Measurements from ENCODE around the gene CNPPD1.

The CNPPD1 gene

GRCh38 chr2:219174146-219174545, 2.6 kb downstream of the CNPPD1 start:
- no peaks in the 10 kb centered on the region for H3K27me3 ChIP-seq
- H3K4me1 ChIP-seq (ENCODE audit: control insufficient read depth in 1 of 2, insufficient read depth in 1 of 2, low read depth in 1 of 2, low read length in 1 of 2): peaks cover 25 to 36% of the 10 kb centered on the region in 2 experiments
- no peak overlapping the region for H3K27ac ChIP-seq
- H3K9me3 ChIP-seq: no peaks in the 10 kb centered on the region
- H3K36me3 ChIP-seq: peaks cover 36% of the 10 kb centered on the region
- no peak overlapping the region for H3K4me3 ChIP-seq (ENCODE audit: low read depth in 1 of 2, low read length in 1 of 2)
- TF ChIP-seq CTCF (IDR thresholded peaks at IDR 0.05): no peak

- H3K27me3 ChIP-seq: no peaks in the 10 kb centered on the region
- peaks cover 18 to 29% of the 10 kb centered on the region in 2 experiments for H3K4me1 ChIP-seq (ENCODE audit: control insufficient read depth in 1 of 2, insufficient read depth in 1 of 2, low read depth in 1 of 2, low read length in 1 of 2)
- H3K4me3 ChIP-seq (ENCODE audit: low read depth in 1 of 2, low read length in 1 of 2): no peak overlapping the region
- H3K36me3 ChIP-seq: peaks cover 36% of the 10 kb centered on the region
- H3K27ac ChIP-seq: no peak overlapping the region
- H3K9me3 ChIP-seq: no peaks in the 10 kb centered on the region
- no peak for TF ChIP-seq CTCF (IDR thresholded peaks at IDR 0.05)
These were observed 3.5 kb downstream of the CNPPD1 start for GRCh38 chr2:219173176-219173575.

GRCh38 chr2:219172231-219173154, 4.2 kb downstream of the CNPPD1 start:
- TF ChIP-seq CTCF (IDR thresholded peaks at IDR 0.05): no peak
- H3K9me3 ChIP-seq: no peaks in the 10 kb centered on the region
- peak overlapping the region; percentile 59 for H3K27ac ChIP-seq
- H3K4me1 ChIP-seq (ENCODE audit: control insufficient read depth in 1 of 2, insufficient read depth in 1 of 2, low read depth in 1 of 2, low read length in 1 of 2): peaks cover 18 to 27% of the 10 kb centered on the region in 2 experiments
- H3K27me3 ChIP-seq: no peaks in the 10 kb centered on the region
- H3K36me3 ChIP-seq: peaks cover 36% of the 10 kb centered on the region
- no peak overlapping the region for H3K4me3 ChIP-seq (ENCODE audit: low read depth in 1 of 2, low read length in 1 of 2)

GRCh38 chr2:219171231-219171651, 5.5 kb downstream of the CNPPD1 start:
- H3K4me3 ChIP-seq (ENCODE audit: low read depth in 1 of 2, low read length in 1 of 2): no peak overlapping the region
- TF ChIP-seq CTCF (IDR thresholded peaks at IDR 0.05): peak; percentile 67
- no peaks in the 10 kb centered on the region for H3K9me3 ChIP-seq
- peaks cover 9 to 20% of the 10 kb centered on the region in 2 experiments for H3K4me1 ChIP-seq (ENCODE audit: control insufficient read depth in 1 of 2, insufficient read depth in 1 of 2, low read depth in 1 of 2, low read length in 1 of 2)
- H3K27me3 ChIP-seq: no peaks in the 10 kb centered on the region
- peaks cover 36% of the 10 kb centered on the region for H3K36me3 ChIP-seq
- H3K27ac ChIP-seq: peak overlapping the region; percentile 59

GRCh38 chr2:219169930-219170654, 6.6 kb downstream of the CNPPD1 start, which contains the start of gene SLC23A3:
Gene SLC23A3, minus strand, starts transcription at chr2:219170029. Its CDS starts 45 bp downstream, at chr2:219169984.
- no peak within 1 kb of the TSS for H3K4me3 ChIP-seq (ENCODE audit: low read depth in 1 of 2, low read length in 1 of 2)
- H3K27me3 ChIP-seq: no peaks in the 10 kb centered on the region
- H3K27ac ChIP-seq: no peak within 1 kb of the TSS
- no peak for TF ChIP-seq CTCF (IDR thresholded peaks at IDR 0.05)
- no peaks in the 10 kb centered on the region for H3K9me3 ChIP-seq
- H3K4me1 ChIP-seq (ENCODE audit: control insufficient read depth in 1 of 2, insufficient read depth in 1 of 2, low read depth in 1 of 2, low read length in 1 of 2): peaks cover 0 to 9% of the 10 kb centered on the region in 2 experiments
- peaks cover 32% of the 10 kb centered on the region for H3K36me3 ChIP-seq

Data from neutrophil (primary cell).